Measurements from ENCODE around the gene TNRC18. TPM values are rescaled to one million over a fixed set of nuclear protein-coding genes. Genes with fewer than 3 reads are reported as not detected.
"Not testable (repeated sequence)": the region's sequence is repeated elsewhere in the genome, so short reads cannot be mapped to it uniquely, and the experiment has no call there.

Gene TNRC18
- total RNA-seq, 1 donor from 2014 or later = 95.4 TPM

DNA sequence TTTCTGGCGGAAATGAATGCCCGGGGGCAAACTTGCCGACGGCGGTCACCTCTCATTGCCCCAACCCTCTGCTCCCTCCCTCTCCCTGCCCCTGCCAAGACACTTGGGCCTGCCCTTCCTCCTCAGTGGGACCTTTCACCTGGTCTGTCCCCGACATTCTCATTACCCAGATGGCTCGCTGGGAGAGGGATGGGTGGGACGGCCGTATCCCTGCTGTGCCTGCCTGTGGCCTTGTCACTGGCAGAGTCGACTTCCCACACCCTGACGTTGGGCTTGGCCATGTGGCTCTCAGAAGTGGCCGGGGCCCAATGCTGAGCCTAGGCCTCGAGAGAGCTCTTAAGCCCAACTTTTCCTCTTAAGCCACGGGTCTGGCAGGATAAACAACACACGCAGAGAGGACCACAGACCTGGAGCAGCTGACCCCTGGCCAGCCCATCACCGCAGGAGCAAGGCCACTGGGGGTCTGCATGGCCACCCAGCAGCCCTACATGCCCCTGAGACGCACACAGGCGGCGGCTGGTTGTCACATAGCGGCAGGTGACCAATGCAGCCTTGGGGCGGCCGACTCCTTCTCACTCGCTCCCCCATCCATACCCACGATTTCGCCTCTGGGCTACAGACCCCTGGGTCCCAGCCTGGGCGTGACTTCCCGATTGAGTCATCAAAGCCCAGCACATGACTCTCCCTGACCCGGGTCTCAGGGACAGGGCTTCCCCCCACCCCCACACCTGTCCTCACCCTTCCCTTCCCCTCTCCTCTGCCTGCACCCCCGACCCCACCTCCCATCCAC, 100.8 kb downstream of the TNRC18 start:
- TF ChIP-seq, protein P1, sequence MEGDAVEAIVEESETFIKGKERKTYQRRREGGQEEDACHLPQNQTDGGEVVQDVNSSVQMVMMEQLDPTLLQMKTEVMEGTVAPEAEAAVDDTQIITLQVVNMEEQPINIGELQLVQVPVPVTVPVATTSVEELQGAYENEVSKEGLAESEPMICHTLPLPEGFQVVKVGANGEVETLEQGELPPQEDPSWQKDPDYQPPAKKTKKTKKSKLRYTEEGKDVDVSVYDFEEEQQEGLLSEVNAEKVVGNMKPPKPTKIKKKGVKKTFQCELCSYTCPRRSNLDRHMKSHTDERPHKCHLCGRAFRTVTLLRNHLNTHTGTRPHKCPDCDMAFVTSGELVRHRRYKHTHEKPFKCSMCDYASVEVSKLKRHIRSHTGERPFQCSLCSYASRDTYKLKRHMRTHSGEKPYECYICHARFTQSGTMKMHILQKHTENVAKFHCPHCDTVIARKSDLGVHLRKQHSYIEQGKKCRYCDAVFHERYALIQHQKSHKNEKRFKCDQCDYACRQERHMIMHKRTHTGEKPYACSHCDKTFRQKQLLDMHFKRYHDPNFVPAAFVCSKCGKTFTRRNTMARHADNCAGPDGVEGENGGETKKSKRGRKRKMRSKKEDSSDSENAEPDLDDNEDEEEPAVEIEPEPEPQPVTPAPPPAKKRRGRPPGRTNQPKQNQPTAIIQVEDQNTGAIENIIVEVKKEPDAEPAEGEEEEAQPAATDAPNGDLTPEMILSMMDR (IDR thresholded peaks at IDR 0.05) = no peak
- no peak for DNase-seq (ENCODE audit: low spot score)
- no peaks in the 10 kb centered on the region for H3K27me3 Mint-ChIP-seq (ENCODE audit: low read depth)
- peaks cover 8% of the 10 kb centered on the region for H3K4me1 Mint-ChIP-seq (ENCODE audit: low read depth)
- peaks cover 38% of the 10 kb centered on the region for H3K36me3 Mint-ChIP-seq (ENCODE audit: low read depth)
- H3K4me3 Mint-ChIP-seq (ENCODE audit: unreplicated experiment) = no peak overlapping the region
- peaks cover 9% of the 10 kb centered on the region for H3K9me3 Mint-ChIP-seq (ENCODE audit: low read depth)
- H3K27ac Mint-ChIP-seq (ENCODE audit: unreplicated experiment) = no peak overlapping the region

DNA sequence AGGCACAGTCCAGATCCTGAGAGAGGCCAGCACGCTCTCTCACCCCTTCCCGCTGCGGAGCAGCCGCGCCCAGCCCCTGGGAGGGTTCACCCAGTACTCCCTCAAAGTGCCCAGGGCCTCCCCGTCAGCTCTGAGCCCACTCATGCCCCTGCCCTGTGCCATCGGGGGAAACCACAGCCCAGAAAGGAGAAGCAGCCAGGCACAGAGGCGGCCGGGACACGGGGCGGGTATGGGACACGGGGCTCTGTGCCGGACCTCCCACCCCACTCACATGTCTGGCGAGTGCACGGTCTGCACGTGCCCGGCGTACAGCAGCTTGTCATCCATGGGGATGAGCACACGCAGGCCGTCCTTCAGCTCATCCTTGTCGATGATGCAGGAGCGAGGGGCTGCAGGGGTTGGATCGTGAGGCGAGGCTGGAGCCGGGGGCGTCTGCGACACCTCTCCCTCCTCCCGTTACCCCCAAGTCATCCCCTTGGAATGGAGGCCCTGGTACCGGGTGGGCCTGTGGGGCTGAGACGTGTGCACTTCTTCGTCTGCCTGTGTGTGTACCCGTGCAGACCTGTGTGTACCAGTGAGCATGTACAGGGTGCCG, 102.7 kb downstream of the TNRC18 start:
- TF ChIP-seq, protein P1 (IDR thresholded peaks at IDR 0.05) = no peak
- Mint-ChIP-seq H3K4me1 (ENCODE audit: low read depth) (no peaks in the 10 kb centered on the region), H3K27me3 (ENCODE audit: low read depth) (no peaks in the 10 kb centered on the region), H3K27ac (ENCODE audit: unreplicated experiment) (peak overlapping the region; percentile 45), H3K9me3 (ENCODE audit: low read depth) (peaks cover 9% of the 10 kb centered on the region), H3K36me3 (ENCODE audit: low read depth) (peaks cover 40% of the 10 kb centered on the region), H3K4me3 (ENCODE audit: unreplicated experiment) (no peak overlapping the region)
- DNase-seq (ENCODE audit: low spot score) = no peak

DNA sequence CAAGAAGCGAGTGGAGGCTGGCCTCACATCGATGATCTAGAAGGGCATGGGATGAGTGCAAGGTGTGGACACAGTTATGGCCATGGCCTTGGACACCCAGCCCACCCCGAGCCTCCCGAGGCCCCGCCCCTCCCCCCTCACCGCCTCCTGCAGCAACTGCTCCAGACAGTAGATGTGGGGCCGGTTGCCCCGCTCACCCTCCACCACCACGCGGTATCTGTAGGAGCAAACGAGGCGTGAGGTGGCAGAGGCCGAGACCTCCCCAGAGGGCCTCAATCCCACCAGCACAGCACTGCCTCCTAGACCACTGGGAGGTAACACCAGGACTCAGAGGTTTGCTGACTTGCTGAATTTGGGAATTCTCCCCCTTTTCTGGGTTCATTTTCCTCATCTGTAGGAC, 103.2 kb downstream of the TNRC18 start:
- TF ChIP-seq, protein P1 (IDR thresholded peaks at IDR 0.05) = no peak
- Mint-ChIP-seq H3K27ac (ENCODE audit: unreplicated experiment) (no peak overlapping the region), H3K4me1 (ENCODE audit: low read depth) (no peaks in the 10 kb centered on the region), H3K36me3 (ENCODE audit: low read depth) (peaks cover 44% of the 10 kb centered on the region), H3K9me3 (ENCODE audit: low read depth) (peaks cover 9% of the 10 kb centered on the region), H3K4me3 (ENCODE audit: unreplicated experiment) (no peak overlapping the region), H3K27me3 (ENCODE audit: low read depth) (no peaks in the 10 kb centered on the region)
- DNase-seq (ENCODE audit: low spot score) = no peak

DNA sequence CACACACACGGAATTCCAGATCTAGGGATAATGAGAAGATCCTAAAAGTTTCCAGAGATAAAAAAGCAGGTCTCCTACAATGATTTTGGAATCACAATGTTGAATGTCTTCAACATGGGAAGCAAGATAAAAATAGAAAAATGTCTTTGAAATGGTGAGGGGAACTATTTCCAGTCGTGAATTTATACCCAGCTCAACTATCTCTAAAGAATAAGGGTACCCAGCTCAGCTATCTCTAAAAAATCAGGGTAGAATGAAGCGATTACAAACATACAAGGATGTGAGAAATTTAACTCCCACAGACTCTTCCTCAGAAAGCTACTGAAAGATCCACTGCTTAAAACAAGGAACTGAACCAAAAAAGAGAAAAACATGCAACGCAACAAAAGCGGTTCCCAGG, 105.0 kb downstream of the TNRC18 start:
- not testable (repeated sequence) for H3K4me1 Mint-ChIP-seq (ENCODE audit: low read depth); DNase-seq (ENCODE audit: low spot score); H3K9me3 Mint-ChIP-seq (ENCODE audit: low read depth); H3K4me3 Mint-ChIP-seq (ENCODE audit: unreplicated experiment); H3K27ac Mint-ChIP-seq (ENCODE audit: unreplicated experiment); H3K27me3 Mint-ChIP-seq (ENCODE audit: low read depth)
- H3K36me3 Mint-ChIP-seq (ENCODE audit: low read depth) = peaks cover 44% of the 10 kb centered on the region

DNA sequence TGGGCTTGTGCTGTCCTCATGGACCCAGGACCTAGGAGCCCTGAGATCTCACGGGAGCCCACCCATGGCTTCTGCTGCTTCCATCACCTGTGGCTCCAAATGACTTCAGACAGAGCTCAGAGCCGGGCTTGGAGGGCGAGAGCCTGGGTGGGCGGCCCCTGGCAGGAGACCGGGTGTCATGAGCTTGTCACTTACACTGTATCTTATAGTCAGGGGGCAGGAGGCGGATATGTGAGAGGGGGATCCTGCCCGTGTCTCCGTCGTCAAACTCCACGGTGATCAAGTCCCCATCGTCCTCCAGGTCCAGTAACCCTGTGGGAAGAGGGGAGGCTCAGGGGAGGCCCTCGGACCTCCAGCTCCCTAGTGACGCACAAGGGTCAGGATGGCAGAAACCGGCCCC, 107.9 kb downstream of the TNRC18 start:
- H3K36me3 Mint-ChIP-seq (ENCODE audit: low read depth) = peaks cover 46% of the 10 kb centered on the region
- no peak overlapping the region for H3K27ac Mint-ChIP-seq (ENCODE audit: unreplicated experiment)
- H3K4me1 Mint-ChIP-seq (ENCODE audit: low read depth) = no peaks in the 10 kb centered on the region
- H3K9me3 Mint-ChIP-seq (ENCODE audit: low read depth) = peaks cover 9% of the 10 kb centered on the region
- H3K4me3 Mint-ChIP-seq (ENCODE audit: unreplicated experiment) = no peak overlapping the region
- TF ChIP-seq, protein P1 (IDR thresholded peaks at IDR 0.05) = no peak
- no peak for DNase-seq (ENCODE audit: low spot score)
- no peaks in the 10 kb centered on the region for H3K27me3 Mint-ChIP-seq (ENCODE audit: low read depth)
